ENCODE measurements around the gene SSBP2.

SSBP2 gene

GRCh38 chr5:81767938-81768337, 17.0 kb upstream of the SSBP2 start:
- no peak for DNase-seq (ENCODE audit: low read depth in 3 of 3, low spot score in 1 of 3)

GRCh38 chr5:81767097-81767496, 16.2 kb upstream of the SSBP2 start:
- no peak for DNase-seq (ENCODE audit: low read depth in 3 of 3, low spot score in 1 of 3)

- DNase-seq (ENCODE audit: low read depth in 3 of 3, low spot score in 1 of 3): no peak
Observed at GRCh38 chr5:81766611-81767010, 15.7 kb upstream of the SSBP2 start.

GRCh38 chr5:81763294-81763928, 12.5 kb upstream of the SSBP2 start:
- no peak for DNase-seq (ENCODE audit: low read depth in 3 of 3, low spot score in 1 of 3)

GRCh38 chr5:81762853-81763252, 12.0 kb upstream of the SSBP2 start:
- DNase-seq (ENCODE audit: low read depth in 3 of 3, low spot score in 1 of 3): no peak

- no peak for DNase-seq (ENCODE audit: low read depth in 3 of 3, low spot score in 1 of 3)
Observed at GRCh38 chr5:81762401-81762800, 11.5 kb upstream of the SSBP2 start.

GRCh38 chr5:81761970-81762369, 11.1 kb upstream of the SSBP2 start:
- DNase-seq (ENCODE audit: low read depth in 3 of 3, low spot score in 1 of 3): no peak

GRCh38 chr5:81761270-81761669, 10.4 kb upstream of the SSBP2 start:
- no peak for DNase-seq (ENCODE audit: low read depth in 3 of 3, low spot score in 1 of 3)

GRCh38 chr5:81760521-81760920, 9.6 kb upstream of the SSBP2 start:
- DNase-seq (ENCODE audit: low read depth in 3 of 3, low spot score in 1 of 3): no peak

- no peak for DNase-seq (ENCODE audit: low read depth in 3 of 3, low spot score in 1 of 3)
Observed at GRCh38 chr5:81759632-81760005, 8.7 kb upstream of the SSBP2 start.

- no peak for DNase-seq (ENCODE audit: low read depth in 3 of 3, low spot score in 1 of 3)
Observed at GRCh38 chr5:81757404-81757803, 6.5 kb upstream of the SSBP2 start.

- no peak for DNase-seq (ENCODE audit: low read depth in 3 of 3, low spot score in 1 of 3)
Observed at GRCh38 chr5:81756016-81756415, 5.1 kb upstream of the SSBP2 start.

GRCh38 chr5:81755320-81755719, 4.4 kb upstream of the SSBP2 start:
- DNase-seq (ENCODE audit: low read depth in 3 of 3, low spot score in 1 of 3): no peak

- DNase-seq (ENCODE audit: low read depth in 3 of 3, low spot score in 1 of 3): no peak
Observed at GRCh38 chr5:81754621-81755020, 3.7 kb upstream of the SSBP2 start.

GRCh38 chr5:81753429-81753828, 2.5 kb upstream of the SSBP2 start:
- DNase-seq (ENCODE audit: low read depth in 3 of 3, low spot score in 1 of 3): no peak

- no peak for DNase-seq (ENCODE audit: low read depth in 3 of 3, low spot score in 1 of 3)
Observed at GRCh38 chr5:81752644-81752963, 1.7 kb upstream of the SSBP2 start.

GRCh38 chr5:81751836-81752643, 1.1 kb upstream of the SSBP2 start:
- DNase-seq (ENCODE audit: low read depth in 3 of 3, low spot score in 1 of 3): no peak

- DNase-seq (ENCODE audit: low read depth in 3 of 3, low spot score in 1 of 3): peak in 1 of 3 donors; percentile 1
Observed at GRCh38 chr5:81750308-81751008, 439 bp downstream of the SSBP2 start.

GRCh38 chr5:81749561-81750307, 1.2 kb downstream of the SSBP2 start:
- DNase-seq (ENCODE audit: low read depth in 3 of 3, low spot score in 1 of 3): peak in 2 of 3 donors; percentile 11 to 28

- DNase-seq (ENCODE audit: low read depth in 3 of 3, low spot score in 1 of 3): no peak
Observed at GRCh38 chr5:81749192-81749560, 1.7 kb downstream of the SSBP2 start.

- DNase-seq (ENCODE audit: low read depth in 3 of 3, low spot score in 1 of 3): no peak
Observed at GRCh38 chr5:81748556-81748955, 2.3 kb downstream of the SSBP2 start.

- no peak for DNase-seq (ENCODE audit: low read depth in 3 of 3, low spot score in 1 of 3)
Observed at GRCh38 chr5:81747030-81747429, 3.9 kb downstream of the SSBP2 start.

Data from stimulated activated CD4-positive, alpha-beta T cell treated with anti-CD3 and anti-CD28 coated beads, TNF-alpha, amount 100 ng/mL, for 1 hour (primary cell).